ENCODE measurements around the gene DMBT1.
"Not testable (repeated sequence)": the region's sequence is repeated elsewhere in the genome, so short reads cannot be mapped to it uniquely, and the experiment has no call there.

The DMBT1 gene

GRCh38 chr10:122587098-122587760, 26.7 kb downstream of the DMBT1 start:
- DNase-seq = no peak

DNA sequence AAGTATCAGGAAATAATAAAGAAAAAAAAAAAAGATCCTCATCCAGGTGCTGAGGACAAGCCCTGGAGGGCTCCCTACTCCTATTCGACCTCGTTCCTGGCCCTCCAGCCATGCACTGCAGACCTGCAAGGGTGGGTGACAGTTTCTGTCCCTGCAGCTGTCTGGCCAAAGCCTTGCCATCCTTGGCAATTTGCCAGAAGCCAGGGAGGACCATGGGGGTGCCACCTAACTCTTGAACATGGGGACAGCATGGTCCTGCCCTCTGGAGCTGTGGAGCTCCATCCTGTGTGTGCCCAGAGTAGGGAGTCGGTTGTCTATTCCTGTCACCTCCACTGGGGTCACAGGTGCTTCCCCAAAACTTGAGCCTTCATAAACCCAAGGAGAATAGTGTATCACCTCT, 27.8 kb downstream of the DMBT1 start:
- DNase-seq = no peak

DNA sequence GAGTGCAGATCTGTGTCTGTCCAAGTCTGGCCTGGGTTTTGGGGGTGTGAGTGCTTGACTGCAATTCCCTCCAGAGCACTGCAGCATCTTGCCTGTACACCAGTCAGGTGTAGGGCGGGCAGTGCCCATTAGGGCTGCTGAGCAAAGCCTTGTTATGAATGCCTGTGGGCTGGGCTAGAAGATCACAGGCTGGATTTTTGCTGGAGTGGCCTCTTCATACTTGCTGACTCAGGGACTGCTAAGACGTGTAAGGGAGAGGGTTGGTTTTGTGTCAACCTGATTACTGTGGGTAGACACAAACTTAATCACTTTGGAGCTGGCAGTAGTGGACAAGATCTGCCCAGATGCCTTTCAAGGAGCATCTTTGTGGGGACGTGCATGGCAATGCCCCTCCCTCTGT, 29.6 kb downstream of the DMBT1 start:
- DNase-seq = no peak

DNA sequence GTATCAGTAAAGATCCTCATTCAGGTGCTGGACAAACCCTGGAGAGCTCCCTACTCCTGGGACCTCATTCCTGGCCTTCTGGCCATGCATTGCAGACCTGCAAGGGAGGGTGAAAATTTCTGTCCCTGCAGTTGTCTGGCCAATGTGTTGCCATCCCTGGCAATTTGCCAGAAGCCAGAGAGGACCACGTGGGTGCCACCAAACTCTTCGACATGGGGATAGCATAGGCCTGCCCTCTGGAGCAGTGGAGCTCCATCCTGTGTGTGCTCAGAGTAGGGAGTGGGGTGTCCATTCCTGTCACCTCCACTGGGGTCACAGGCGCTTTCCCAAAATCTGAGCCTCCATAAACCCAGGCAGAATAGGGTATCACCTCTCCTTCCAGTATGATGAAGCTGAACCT, 31.2 kb downstream of the DMBT1 start:
- DNase-seq = no peak

- no peak for DNase-seq
Observed at GRCh38 chr10:122592161-122592560, 31.6 kb downstream of the DMBT1 start.

DNA sequence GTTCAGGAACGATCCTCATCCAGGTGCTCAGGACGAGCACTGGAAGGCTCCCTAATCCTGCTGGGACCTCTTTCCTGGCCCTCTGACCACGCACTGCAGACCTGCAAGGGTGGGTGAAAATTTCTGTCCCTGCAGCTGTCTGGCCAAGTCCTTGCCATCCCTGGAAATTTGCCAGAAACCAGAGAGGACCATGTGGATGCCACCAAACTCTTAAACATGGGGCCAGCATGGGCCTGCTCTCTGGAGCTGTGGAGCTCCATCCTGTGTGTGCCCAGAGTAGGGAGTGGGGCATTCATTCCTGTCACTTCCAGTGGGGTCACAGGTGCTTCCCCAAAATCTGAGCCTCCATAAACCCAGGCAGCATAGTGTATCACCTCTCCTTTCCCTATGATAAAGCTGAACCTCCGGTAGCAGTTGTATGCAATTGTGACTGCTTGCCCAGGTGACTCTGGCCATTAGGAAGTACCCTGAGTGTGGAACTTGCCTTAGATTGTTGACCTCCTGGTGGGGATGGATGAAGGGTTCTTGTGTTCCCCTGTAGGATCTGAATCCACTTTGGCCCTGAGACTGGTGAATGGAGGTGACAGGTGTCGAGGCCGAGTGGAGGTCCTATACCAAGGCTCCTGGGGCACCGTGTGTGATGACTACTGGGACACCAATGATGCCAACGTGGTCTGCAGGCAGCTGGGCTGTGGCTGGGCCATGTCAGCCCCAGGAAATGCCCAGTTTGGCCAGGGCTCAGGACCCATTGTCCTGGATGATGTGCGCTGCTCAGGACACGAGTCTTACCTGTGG, 57.1 kb downstream of the DMBT1 start:
- no peak for DNase-seq

GRCh38 chr10:122618461-122619165, 58.1 kb downstream of the DMBT1 start:
- no peak for DNase-seq

GRCh38 chr10:122620961-122621360, 60.4 kb downstream of the DMBT1 start:
- DNase-seq = not testable (repeated sequence)

- no peak for DNase-seq
Observed at GRCh38 chr10:122624546-122624945, 64.0 kb downstream of the DMBT1 start.

- DNase-seq = no peak
Observed at GRCh38 chr10:122630526-122630925, 70.0 kb downstream of the DMBT1 start.

DNA sequence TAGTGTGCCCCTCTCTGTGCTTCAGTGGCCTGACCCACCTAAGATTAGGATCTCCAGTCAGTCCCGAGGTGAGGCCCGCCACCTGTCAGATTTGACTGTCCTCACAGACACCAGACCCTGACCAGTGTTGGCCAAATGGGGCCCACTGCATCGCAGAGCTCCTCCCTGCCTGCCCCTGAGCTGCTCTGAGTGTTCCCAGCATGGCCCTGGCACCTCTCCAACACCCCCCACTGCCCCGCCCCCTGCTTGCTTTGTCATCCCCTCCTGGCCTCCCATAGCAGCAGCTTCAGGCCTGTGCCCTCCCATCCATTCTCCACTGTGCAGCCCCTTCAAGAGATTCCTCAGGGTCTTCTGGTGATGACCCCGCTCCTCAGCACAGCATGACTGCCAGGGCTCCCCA, 71.5 kb downstream of the DMBT1 start:
- DNase-seq = no peak

DNA sequence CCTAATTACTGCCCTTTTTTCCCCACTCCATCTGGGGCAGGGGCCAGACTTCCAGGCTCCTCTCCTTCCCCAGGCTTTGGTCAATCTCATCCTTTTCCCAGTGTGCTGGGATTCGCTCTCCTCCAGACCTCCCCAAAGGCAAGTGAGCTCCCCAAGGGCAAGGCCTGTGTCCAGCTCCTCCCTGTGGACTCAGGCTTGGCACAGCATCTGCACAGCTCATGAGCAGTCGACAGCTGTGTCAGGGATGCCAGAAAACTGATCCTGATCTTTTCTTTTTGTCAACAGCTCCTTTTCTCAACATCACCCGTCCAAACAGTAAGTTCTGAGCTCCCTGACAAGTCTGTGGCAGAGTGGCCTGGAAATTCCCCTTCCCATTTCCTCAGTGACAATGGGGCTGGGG, 72.0 kb downstream of the DMBT1 start:
- no peak for DNase-seq

GRCh38 chr10:122636953-122637352, 76.4 kb downstream of the DMBT1 start:
- DNase-seq = no peak

- no peak for DNase-seq
Observed at GRCh38 chr10:122637376-122637775, 76.8 kb downstream of the DMBT1 start.

- no peak for DNase-seq
Observed at GRCh38 chr10:122638106-122638505, 77.6 kb downstream of the DMBT1 start.

GRCh38 chr10:122639801-122640200, 79.2 kb downstream of the DMBT1 start:
- no peak for DNase-seq

- no peak for DNase-seq
Observed at GRCh38 chr10:122640921-122641320, 80.4 kb downstream of the DMBT1 start.

- no peak for DNase-seq
Observed at GRCh38 chr10:122642726-122643605, 82.4 kb downstream of the DMBT1 start.

DNA sequence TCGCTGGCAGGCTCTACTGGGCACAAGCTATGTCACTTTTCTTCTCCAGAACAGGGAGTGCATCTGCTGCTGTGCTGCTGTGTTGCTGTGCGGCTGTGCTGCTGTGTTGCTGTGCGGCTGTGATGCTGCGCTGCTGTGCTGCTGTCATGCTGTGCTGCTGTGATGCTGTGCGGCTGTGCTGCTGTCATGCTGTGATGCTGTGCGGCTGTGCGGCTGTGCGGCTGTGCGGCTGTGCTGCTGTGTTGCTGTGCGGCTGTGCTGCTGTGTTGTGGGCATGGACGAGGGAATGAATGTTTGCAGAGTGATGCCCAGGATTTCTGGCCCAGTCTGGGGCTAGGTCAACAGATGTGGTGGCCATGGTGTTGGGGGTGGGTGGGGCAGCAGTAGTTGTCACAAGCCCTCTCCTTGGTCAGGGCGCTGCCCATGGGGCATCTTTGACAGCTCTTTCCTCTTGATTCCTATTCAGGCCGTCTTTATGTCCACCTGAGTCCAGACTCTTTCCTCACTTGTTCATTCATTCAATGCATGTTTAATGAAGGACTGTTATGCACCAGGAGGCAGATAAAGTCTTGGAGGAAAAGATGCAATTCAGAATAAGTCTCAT, 83.5 kb downstream of the DMBT1 start:
- DNase-seq = no peak

GRCh38 chr10:122646511-122647382, 86.2 kb downstream of the DMBT1 start:
- DNase-seq = no peak

- no peak for DNase-seq
Observed at GRCh38 chr10:122647383-122647968, 86.9 kb downstream of the DMBT1 start.
